ENCODE data around the gene ADAP1.

DNA sequence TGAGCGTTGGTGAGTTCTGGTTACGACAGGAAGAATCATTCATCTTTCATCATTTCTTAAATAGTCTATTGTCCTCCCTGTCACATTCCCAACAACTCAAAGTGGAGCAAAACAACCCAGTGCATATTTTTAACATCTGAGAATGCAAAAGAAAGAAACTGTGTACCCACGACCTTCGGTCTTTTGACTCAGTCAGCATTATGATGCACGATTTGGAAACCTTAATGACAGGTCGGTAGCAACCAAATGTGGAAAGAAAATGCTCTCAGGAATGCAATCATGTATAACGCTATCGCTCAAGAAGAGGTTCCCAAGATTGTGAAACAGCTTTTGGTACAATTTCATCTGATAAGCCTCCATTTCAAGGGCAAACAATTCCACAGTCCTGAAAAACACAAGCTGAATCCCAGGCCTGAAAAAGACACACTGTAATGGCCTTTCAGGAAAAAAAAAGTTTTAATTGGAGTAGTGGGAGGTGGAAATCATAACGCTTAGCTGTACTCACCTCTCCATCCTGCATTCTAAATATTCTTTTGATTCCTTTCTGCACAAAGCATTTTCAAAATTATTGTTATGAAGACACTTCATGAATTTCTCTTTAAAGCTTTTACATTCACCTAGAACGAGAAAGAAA, 18.3 kb upstream of the ADAP1 start:
- TF ChIP-seq, protein P1, sequence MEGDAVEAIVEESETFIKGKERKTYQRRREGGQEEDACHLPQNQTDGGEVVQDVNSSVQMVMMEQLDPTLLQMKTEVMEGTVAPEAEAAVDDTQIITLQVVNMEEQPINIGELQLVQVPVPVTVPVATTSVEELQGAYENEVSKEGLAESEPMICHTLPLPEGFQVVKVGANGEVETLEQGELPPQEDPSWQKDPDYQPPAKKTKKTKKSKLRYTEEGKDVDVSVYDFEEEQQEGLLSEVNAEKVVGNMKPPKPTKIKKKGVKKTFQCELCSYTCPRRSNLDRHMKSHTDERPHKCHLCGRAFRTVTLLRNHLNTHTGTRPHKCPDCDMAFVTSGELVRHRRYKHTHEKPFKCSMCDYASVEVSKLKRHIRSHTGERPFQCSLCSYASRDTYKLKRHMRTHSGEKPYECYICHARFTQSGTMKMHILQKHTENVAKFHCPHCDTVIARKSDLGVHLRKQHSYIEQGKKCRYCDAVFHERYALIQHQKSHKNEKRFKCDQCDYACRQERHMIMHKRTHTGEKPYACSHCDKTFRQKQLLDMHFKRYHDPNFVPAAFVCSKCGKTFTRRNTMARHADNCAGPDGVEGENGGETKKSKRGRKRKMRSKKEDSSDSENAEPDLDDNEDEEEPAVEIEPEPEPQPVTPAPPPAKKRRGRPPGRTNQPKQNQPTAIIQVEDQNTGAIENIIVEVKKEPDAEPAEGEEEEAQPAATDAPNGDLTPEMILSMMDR (conservative IDR thresholded peaks at IDR 0.05; ENCODE audit: low read length): no peak
- TF ChIP-seq EZH2phosphoT487 (IDR thresholded peaks at IDR 0.05; ENCODE audit: borderline replicate concordance): no peak

All from Loucy (cell line).